Amygdala (tissue), 56 donors: ENCODE data around the gene BLOC1S2.
A peak's percentile ranks its signal among the peaks of the same experiment; 100 is the strongest.
"Not testable (repeated sequence)": the region's sequence is repeated elsewhere in the genome, so short reads cannot be mapped to it uniquely, and the experiment has no call there.

ENCODE experiments used
- DNase-seq, 56 donors: peaks; one replicate each; lab custom pipeline; 2025; lab: John Stamatoyannopoulos, UW

BLOC1S2 gene

GRCh38 chr10:100292300-100292699 is 5.8 kb upstream of the BLOC1S2 start:
- peak in 1 of 56 donors; percentile 4 for DNase-seq

GRCh38 chr10:100291356-100291755 is 4.9 kb upstream of the BLOC1S2 start:
- DNase-seq: no peak

- no peak for DNase-seq
These were observed 3.2 kb upstream of the BLOC1S2 start for GRCh38 chr10:100289641-100290040.

- DNase-seq: no peak
These were observed 1.7 kb upstream of the BLOC1S2 start for GRCh38 chr10:100288196-100288595.

DNA sequence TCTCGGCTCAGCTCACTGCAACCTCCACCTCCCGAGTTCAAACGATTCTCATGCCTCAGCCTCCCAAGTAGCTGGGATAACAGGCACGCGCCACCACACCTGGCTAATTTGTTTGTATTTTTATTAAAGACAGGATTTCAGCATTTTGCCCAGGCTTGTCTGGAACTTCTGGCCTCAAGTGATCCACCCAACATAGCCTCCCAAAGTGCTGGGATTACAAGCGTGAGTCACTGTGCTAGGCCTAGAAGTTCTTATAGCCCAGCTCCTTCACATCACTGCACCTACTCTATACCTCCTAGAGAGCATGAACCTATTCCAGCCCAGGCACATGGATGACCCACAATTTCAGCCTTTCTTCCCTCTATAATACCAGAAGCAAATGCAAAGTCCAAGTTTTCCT is 1.3 kb upstream of the BLOC1S2 start:
- no peak for DNase-seq

GRCh38 chr10:100285326-100285725 is 1.2 kb downstream of the BLOC1S2 start:
- not testable (repeated sequence) for DNase-seq

GRCh38 chr10:100282907-100283306 is 3.6 kb downstream of the BLOC1S2 start:
- no peak for DNase-seq

GRCh38 chr10:100276971-100277370 is 9.5 kb downstream of the BLOC1S2 start:
- DNase-seq: not testable (repeated sequence)

GRCh38 chr10:100267239-100268104 is 19.0 kb downstream of the BLOC1S2 start, which contains the start of gene CWF19L1:
TSS of gene CWF19L1 (minus strand) at chr10:100267638. CDS start at chr10:100267593, 45 bp downstream.
- peak; percentile 18 to 90 (median 76) for DNase-seq

DNA sequence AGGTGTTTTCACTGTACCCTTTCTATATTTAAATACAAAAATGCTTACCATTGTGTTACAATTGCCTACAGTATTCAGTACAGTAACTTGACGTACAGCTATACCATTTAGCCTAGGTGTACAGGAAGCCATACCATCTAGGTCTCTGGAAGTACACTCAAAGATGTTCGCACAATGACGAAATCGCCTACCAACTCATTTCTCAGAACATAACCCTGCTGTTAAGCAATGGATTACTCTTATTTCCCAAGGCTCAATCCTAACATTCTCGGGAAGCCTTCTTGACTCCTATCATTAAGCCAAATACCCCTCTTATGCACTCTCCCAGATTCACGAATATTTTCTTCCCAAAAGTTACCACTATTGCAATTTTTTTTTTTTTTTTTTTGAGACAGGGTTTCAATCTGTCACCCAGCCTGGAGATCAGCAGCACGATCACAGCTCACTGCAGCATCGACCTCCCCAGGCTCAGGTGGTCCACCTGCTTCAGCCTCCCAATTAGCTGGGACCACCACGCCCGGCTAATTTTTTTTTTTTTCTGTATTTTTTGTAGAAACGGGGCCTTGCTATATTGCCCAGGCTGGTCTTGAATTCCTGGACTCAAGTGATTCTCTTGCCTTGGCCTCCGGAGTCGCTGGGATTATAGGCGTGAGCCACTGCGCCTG is 20.5 kb downstream of the BLOC1S2 start:
- DNase-seq: no peak

DNA sequence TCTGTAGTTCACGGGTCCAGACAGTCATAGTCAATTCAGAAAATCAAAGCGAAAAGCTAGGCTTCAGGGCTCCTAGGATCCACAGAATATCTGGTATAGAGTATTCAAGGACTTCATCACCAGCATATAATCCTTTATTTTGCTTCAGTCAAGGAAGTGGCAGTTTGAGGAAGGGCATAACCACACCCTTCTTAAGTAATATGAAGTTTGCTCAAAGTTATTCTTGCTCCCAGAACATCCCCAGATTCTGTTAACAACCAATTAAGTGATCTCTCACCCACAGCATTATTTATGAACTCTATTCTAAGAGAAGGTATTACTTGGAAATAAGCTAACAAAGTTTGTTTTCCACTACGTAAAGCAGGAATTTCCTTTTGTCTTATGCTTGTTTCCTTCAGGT is 32.3 kb downstream of the BLOC1S2 start:
- no peak for DNase-seq

DNA sequence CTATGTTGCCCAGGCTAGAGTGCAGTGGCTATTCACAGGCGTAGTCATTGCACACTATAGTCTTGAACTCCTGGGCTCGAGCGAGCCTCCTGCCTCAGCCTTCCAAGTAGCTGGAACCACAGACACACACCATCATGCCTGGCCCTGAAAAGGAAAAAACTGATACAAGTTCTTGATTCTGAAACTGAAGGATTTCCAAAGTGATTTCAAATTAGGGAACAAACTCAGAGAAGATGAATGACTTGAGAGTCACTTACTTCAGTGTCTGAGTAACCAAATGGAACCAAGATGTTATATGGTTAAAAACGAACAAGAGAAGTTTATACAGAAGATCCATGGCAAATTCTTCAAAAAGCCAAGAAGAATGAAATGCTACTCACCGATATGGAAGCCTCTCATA is 33.4 kb downstream of the BLOC1S2 start:
- DNase-seq: no peak

GRCh38 chr10:100248820-100249219 is 37.7 kb downstream of the BLOC1S2 start:
- no peak for DNase-seq

GRCh38 chr10:100245484-100246220 is 40.8 kb downstream of the BLOC1S2 start:
- DNase-seq: no peak

- DNase-seq: no peak
These were observed 46.6 kb downstream of the BLOC1S2 start for GRCh38 chr10:100239851-100240250.

GRCh38 chr10:100238429-100238828 is 48.1 kb downstream of the BLOC1S2 start:
- no peak for DNase-seq

GRCh38 chr10:100232101-100232500 is 54.4 kb downstream of the BLOC1S2 start:
- DNase-seq: no peak

GRCh38 chr10:100229819-100230422 is 56.6 kb downstream of the BLOC1S2 start:
- peak in 2 of 56 donors; percentile 3 to 18 for DNase-seq

GRCh38 chr10:100223879-100224278 is 62.6 kb downstream of the BLOC1S2 start:
- no peak for DNase-seq
